PC-9 (cell line): ENCODE measurements around the gene CD200.

Source experiments
- CTCF ChIP-seq: fragments of 200-600 bp; sonication (generic); conservative IDR thresholded peaks from 2 replicates; pipeline ENCODE4 v1.6.1; 2017; ENCODE audit warnings: mixed run types, antibody characterized with exemption, mild to moderate bottlenecking, moderate library complexity
- EZH2 ChIP-seq: fragments of 200-600 bp; sonication (generic); IDR thresholded peaks from 2 replicates; pipeline ENCODE4 v1.8.0; 2017; ENCODE audit warnings: antibody characterized with exemption, low read depth

GRCh38 chr3:112379020-112379690 is 46.2 kb downstream of the CD200 start:
- TF ChIP-seq CTCF (no peak), EZH2 (no peak)
